ENCODE measurements around the gene PTPRG.

The PTPRG gene

DNA sequence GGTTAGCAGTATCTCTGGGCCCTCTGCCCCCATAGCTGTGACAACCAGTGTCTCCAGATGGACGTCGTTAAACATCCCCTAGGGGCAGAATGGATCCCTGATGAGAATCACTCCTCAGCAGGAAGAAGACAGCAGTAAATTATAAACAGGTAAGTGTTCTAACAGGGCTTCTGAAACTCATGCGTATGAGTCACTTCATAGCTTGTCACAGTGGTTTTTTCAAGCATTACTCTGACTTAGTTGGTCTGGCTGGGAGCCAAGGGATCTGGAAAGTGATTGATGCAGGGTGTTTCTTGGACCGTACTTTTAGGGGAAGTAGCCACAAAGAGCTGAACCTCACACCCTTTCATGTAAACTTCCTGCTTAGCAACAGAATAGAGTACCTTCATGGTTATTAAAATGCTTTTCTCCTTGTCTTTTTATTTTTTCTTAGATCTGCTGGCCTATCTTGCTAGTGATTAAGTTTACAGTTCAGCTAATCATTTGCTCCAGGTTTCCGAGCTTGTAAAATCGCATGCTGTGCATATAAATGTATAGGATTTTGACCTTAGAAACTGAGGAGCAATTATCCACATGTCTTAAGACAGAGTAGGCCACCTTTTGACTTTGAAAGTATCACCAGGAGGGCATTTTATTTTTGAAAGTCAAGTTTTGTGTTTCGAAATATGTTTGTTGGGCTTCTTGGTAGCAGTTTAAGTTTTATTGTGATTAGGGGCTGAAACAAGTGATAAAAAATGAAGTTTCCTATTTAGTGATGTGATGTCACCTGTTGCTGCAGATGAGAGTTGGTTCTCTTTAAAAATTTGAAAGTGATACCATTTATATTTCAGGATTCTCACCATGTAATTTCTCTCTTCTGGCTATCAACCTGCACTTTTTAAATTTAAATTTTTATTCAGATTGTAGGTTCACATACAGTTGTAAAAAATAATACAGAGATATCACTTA lies 333.9 kb downstream of the PTPRG start:
- DNase-seq (ENCODE audit: low read depth) = peak; percentile 86

GRCh38 chr3:61896251-61896650 lies 334.9 kb downstream of the PTPRG start:
- no peak for DNase-seq (ENCODE audit: low read depth)

- DNase-seq (ENCODE audit: low read depth) = no peak
Measured at GRCh38 chr3:61897848-61898247, 336.5 kb downstream of the PTPRG start.

DNA sequence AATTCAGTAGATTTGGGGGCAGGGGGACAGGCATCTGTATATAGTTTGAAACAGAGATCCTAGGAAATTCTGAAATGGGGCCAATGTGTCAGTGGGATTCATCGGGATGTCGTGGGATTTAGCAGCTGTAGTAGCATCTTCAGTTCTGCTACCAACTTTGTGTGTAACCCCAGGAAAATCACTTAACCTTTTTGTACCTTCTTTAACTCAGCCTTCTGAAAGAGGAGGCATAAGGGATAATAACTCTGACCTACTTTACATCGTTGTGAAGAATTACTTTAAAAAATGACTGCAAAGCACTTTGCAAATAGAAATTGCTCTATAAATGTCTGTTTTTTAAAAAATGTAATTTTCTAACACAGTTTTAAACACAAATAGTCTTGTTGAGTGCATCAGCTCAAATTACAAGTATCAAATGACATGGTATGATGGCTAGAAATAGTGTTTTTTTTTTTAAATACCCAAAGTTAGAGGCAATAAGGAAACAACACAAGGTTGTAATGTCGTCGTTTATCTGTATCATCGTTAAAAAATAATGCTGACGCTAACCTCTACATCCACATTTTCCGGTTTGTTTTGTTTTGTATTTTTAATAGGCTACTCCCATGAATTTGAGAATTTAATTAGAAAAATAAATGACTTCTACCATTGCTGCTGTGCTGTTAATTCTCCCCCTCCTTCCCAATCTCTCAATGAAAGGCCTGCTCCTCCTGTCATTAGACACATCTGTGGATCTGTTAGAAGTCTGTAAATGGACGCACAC lies 338.5 kb downstream of the PTPRG start:
- no peak for DNase-seq (ENCODE audit: low read depth)

- no peak for DNase-seq (ENCODE audit: low read depth)
Measured at GRCh38 chr3:61901496-61901895, 340.1 kb downstream of the PTPRG start.

GRCh38 chr3:61901986-61902385 lies 340.6 kb downstream of the PTPRG start:
- no peak for DNase-seq (ENCODE audit: low read depth)

DNA sequence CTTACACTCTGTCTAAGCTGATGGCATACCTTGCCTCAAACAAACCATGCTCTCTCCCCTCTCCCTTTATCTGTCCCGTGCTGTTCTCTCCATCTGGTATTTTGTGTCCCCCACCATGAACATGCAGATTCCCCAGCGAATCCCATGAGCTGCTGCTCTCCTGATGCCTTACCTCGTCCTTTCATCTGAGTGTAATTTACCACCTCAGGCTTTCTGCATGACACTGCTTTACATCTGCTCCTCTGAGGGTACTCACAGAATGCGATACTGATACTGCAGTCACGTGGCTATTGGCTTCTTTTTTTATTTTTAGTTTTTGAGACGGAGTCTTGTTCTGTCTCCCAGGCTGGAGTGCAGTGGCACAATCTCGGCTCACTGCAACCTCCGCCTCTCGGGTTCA lies 341.7 kb downstream of the PTPRG start:
- DNase-seq (ENCODE audit: low read depth) = no peak

DNA sequence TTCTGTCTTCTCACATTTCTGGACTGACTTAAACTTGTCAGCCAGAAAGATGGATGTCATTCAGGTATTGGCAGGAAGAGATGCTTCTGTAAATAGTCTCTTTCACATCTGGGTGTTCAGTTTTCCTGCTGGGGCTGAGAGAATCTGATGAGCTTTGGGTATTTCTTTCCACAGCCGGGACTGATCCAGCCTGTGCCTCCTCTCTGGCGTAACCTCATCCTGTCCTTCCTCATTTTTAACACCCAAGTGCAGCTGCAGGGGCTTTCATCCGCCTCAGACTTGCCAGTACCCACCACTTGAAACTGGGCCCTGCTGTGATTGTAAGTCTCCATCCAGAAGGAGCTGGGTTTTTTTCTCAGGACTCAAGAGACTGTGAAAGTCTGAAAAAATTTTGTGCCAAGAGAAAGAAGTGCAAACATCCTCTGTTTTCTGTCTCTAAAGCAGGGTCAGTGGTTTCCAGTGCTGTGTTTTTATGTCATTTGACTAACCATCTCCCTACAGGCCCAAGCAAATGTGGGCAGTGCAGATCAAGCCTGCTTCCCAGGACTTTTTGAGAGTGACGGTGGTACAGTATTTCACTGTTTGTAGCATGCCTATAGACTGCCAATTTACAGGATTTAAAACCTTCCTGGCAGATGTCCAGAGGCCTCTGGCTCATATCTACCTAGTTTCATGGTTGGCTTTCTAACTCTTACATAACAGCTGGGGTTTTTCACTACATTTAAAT lies 342.7 kb downstream of the PTPRG start:
- peak; percentile 20 for DNase-seq (ENCODE audit: low read depth)

DNA sequence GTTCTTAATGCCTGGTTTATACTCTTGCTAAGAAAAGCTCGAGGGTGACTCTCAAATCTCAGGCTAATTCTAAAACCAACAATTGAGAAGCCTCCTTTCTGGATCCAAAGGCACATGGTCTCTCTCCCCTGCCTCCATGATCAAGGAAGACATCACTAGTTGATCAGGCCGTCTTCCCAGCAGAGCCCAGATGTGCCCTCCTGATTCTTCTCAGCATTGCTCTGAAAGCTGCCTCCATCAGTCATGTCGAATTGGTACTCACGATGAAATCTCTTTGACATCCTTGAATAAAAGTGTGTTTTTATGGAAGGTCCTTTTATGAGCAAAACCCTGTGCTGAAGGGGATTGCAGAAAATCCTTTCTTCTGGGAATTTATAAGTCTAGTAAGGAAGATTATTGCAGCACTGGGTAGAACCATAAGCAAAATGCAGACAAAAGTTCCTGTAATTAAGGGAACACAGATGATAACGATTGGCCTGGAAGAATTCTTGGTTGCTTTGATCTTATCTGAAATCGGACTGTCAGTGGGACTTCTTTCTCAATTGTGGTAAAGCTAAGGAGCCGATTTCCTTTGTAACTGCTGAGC lies 345.9 kb downstream of the PTPRG start:
- no peak for DNase-seq (ENCODE audit: low read depth)

DNA sequence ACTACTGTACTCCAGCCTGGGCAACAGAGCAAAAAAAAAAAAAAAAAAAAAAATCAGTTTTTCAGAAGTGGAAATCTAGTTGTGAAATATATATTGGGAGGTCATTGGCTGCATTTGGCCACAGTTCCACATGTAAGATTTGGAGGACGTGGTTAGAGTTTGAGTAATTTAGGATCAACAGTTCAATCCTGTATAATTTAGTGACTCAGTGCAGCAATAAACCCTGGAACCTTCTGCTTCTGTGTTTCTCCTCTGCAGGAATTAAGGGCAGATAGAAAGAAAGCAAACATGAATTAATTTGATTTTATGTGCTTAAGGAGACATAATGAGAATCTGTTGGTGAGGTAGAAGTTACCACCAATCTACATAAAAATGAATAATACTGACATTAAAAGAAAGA lies 347.0 kb downstream of the PTPRG start:
- peak; percentile 69 for DNase-seq (ENCODE audit: low read depth)

DNA sequence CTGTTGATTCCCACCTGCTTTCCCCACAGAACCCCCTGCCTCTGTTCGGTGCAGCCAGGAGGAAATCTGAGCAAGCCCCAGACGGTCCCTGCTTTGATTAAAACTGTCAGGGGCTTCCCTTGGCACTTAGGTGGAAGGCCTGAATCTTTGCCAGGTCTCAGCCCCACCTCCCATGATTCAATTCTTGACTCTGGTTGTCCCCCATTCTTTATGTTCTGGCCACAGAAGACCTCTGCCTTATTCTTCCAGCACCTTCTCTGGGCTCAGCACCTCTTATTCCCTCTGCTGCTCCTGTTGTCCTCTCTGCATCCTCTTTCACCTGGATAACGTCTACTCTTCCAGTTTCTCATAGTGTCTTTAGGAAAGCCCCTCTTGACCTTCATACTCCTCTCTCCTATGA lies 349.4 kb downstream of the PTPRG start:
- no peak for DNase-seq (ENCODE audit: low read depth)

DNA sequence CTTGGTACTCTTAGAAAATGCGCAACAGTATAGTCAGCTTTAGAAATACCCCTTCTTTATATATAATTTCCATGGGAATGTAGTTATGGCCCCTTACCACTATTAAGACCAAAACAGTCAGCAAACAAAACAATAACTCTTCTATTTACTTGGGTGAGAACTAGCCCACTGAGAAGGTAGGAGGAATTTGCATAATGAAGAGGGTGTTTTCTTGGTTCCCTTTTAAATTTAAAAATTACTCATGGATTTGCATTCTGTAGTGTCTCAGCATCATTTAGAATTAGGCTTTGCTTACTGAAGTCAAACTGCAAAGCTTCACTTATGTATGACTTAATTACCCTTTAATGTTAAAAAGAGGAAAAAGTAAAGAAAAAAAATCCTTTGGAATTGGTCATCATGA lies 350.8 kb downstream of the PTPRG start:
- no peak for DNase-seq (ENCODE audit: low read depth)

- DNase-seq (ENCODE audit: low read depth) = no peak
Measured at GRCh38 chr3:61913701-61914100, 352.3 kb downstream of the PTPRG start.

DNA sequence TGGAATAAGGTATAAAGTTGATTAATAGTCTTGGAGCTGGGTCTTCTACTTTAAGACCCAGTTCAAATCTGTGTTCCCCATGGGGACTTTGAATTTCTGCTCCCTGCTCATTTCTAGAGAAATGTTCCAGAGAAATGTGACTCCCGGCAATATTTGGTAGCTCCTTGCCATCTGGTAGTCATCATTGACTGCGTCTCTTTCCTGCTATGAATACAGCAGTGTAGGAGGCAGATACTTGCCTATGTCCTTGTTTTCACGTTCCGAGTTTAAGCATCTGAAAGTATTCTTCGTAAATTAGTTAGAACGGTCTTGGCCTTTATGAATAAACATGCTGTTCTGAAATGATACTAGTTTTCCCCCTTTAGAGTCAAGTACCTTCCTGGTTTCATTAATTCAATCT lies 352.9 kb downstream of the PTPRG start:
- DNase-seq (ENCODE audit: low read depth) = peak; percentile 14

DNA sequence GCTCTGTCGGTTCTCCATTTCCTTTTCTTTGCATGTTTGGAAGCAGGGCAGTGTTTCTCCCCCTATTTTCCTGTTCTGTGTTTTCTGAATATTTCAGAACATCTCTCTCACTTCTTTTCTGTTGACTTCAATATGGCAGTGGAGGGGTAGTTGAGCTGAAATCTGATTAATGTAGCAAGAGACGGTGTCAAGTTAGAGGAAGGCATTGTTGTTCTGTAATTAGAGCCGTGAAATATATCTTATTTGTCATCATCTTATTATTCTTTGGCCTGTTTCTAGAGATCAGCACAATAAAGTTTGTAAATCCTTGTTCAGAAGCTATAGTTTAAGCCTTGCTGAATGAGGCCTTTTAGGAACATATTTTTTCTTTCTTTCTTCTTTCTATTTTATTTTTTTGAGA lies 353.9 kb downstream of the PTPRG start:
- no peak for DNase-seq (ENCODE audit: low read depth)

DNA sequence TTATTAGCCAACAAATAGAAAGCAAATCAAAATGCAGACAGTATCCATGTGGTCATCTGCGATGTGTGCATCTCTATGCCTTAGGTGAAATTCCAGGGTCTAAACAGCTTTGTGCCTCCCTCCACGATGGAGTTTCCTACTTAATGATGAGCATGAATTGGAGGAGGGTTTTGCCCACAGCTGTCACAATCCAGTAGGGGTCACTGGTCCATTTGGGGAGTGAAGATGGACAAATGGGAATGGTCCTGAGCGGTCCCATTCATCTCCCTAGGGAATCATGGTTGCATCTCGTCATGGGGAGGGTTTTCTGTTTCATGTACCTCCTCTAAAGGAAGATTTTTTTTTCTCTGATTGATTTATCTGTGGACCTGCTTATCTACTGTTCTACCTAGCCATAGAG lies 358.0 kb downstream of the PTPRG start:
- no peak for DNase-seq (ENCODE audit: low read depth)

- peak; percentile 32 for DNase-seq (ENCODE audit: low read depth)
Measured at GRCh38 chr3:61922118-61922517, 360.7 kb downstream of the PTPRG start.

DNA sequence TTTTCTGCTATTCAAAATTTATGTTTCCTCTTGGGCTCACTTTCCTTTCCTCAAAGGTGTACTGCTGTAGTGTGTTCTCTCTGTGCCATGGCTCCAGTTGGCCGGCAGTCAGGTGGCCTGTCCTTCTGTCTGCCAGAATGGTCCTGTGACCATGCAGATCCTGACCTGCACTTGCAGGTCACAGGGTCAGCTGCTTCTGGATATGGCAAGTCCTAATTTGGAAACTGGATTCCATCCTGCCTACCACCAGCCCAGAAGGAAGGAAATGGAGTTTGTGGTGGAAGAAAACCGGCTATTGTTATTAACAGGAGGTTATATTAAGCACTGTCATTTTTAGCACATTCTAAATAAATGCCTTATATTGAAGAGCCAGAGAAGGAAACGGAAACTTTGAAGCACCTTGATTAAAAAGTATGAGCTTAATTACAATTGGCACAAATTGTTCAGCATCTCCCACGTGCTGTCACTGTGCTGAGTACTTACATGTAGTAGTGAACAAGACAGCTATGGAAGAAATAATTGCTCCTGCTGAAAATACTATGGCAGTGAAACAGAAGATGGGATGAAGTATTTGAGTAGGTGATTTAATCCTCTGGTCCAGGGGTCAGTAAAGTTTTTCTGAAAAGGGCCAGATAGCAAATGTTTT lies 362.8 kb downstream of the PTPRG start:
- no peak for DNase-seq (ENCODE audit: low read depth)

DNA sequence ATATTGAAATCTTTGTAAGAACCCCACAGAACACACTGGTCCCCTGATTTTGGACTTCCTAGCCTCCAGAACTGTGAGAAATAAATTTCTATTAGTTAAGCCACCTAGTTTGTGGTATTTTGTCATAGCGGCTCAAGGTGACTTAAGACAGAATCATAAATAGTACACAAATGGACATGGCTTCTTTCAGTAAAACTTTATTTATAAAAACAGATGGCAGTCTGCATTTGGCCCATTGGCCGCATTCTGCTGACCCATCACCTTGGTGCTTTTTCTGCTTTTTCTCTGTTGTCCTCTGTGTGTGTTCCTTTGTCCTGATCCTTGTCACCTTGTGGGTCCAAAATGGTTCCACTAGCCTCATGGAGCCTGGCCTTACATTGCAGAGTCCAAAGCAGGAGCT lies 363.6 kb downstream of the PTPRG start:
- DNase-seq (ENCODE audit: low read depth) = no peak

- DNase-seq (ENCODE audit: low read depth) = no peak
Measured at GRCh38 chr3:61925721-61926120, 364.4 kb downstream of the PTPRG start.

DNA sequence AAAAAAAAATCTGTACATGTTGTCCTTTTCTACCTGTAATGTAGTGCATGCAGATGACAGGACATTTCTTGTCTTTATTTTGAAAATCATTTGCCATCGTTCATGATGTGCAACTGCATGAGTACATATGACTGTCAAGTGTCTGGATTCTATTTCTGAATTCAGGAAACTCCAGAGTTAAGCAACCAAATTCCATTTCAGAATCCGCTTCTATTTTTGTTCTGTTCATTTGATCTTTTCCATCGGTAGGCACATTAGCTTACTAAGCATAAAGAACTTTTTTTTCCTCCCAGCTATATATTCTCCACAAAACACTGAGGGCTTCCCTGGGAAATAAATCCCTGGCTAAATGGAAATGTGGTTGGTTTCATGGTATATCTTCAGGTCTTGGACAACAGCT lies 365.6 kb downstream of the PTPRG start:
- peak; percentile 79 for DNase-seq (ENCODE audit: low read depth)

DNA sequence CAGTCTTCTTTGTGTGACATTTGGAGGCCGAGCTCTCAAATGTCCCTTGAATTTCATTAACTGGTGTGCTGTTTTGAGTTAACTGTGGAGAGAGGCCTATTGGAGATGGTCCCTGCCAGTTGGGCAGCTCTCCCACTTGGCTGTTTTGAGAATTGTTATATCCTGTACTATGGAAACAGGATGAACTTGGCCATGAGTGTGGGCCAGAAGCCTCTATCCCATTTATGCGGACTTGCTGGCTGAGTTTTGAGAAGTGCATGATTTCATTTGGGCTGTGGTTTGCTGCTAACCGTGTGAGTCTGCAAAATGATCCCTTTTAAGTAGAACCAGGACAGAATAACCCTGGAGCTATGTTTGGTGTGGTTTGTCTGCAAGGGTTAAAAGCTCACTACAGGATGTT lies 366.0 kb downstream of the PTPRG start:
- peak; percentile 87 for DNase-seq (ENCODE audit: low read depth)

Measured in EH (cell line).